B cell (primary cell): ENCODE data around the gene EXOC6B. TPM values are rescaled to one million over a fixed set of nuclear protein-coding genes. Genes with fewer than 3 reads are reported as not detected.

Experiments used
- ATAC-seq: fragments of 200-7000 bp; cut with Tn5 transposase; one replicate; pipeline ENCODE4 v1.10.0; 2021; ENCODE audit warnings: low read depth, mild to moderate bottlenecking, moderate number of reproducible peaks, moderate library complexity
- CTCF ChIA-PET: fragments of 350-600 bp; sonication (Branson Sonifier 250); formaldehyde crosslinking; loops from one replicate; lab custom pipeline; 2021; ENCODE audit warnings: antibody characterized with exemption, inconsistent platforms; lab: Charles Lee
- POLR2A ChIA-PET: fragments of 350-600 bp; sonication (Branson Sonifier 250); formaldehyde crosslinking; loops from one replicate; lab custom pipeline; 2021; ENCODE audit warnings: antibody characterized with exemption; lab: Charles Lee
- DNase-seq: peaks from one replicate; pipeline ENCODE4 v3.0.0; 2013
- H2AFZ ChIP-seq: 2 replicates; pipeline ENCODE4 v1.6.1; 2012; ENCODE audit warnings: mild to moderate bottlenecking, low read depth, low read length; ENCODE audit not compliant: insufficient read depth, poor library complexity, severe bottlenecking
- H3K27ac ChIP-seq, 2 donors: 1 replicate in 1 of 2; 2 replicates in 1 of 2; pipeline ENCODE4 v1.5.1; 2012 to 2013; ENCODE audit warnings: low read length in 2 of 2, mild to moderate bottlenecking in 2 of 2, moderate library complexity in 1 of 2
- H3K27me3 ChIP-seq, 4 experiments: fragments of 200-600 bp in 1 of 4; sonication (generic) in 1 of 4; replicated peaks in 1 of 4; 1 replicate in 2 of 4; 2 replicates in 2 of 4; pipeline versions ENCODE4 v1.6.1 to v1.7.0; 2013 to 2016; ENCODE audit warnings: low read length in 3 of 4, mild to moderate bottlenecking in 2 of 4, mixed read lengths in 1 of 4, moderate library complexity in 1 of 4; ENCODE audit not compliant: insufficient read depth in 4 of 4, control insufficient read depth in 3 of 4; ENCODE audit errors: control extremely low read depth in 1 of 4
- H3K36me3 ChIP-seq, 2 experiments: replicated peaks in 1 of 2; 1 replicate in 1 of 2; 2 replicates in 1 of 2; pipeline versions ENCODE4 v1.6.1 to v1.7.1; 2013; ENCODE audit warnings: low read length in 1 of 2; ENCODE audit not compliant: insufficient read depth in 2 of 2, control insufficient read depth in 1 of 2; ENCODE audit errors: control extremely low read depth in 1 of 2, extremely low read depth in 1 of 2
- H3K4me1 ChIP-seq, 2 donors: fragments of 200-600 bp in 1 of 2; sonication (generic) in 1 of 2; 1 replicate in 1 of 2; 2 replicates in 1 of 2; pipeline versions ENCODE4 v1.5.1 to v1.6.1; 2013 to 2017; ENCODE audit warnings: low read length in 2 of 2; ENCODE audit not compliant: control insufficient read depth in 2 of 2, insufficient read depth in 2 of 2
- H3K4me2 ChIP-seq: replicated peaks from 2 replicates; pipeline ENCODE3; 2012; ENCODE audit warnings: mild to moderate bottlenecking, low read depth, low read length; ENCODE audit not compliant: poor library complexity, severe bottlenecking
- H3K4me3 ChIP-seq, 5 experiments: fragments of 200-600 bp in 1 of 5; sonication (generic) in 1 of 5; 1 replicate in 3 of 5; 2 replicates in 2 of 5; pipeline versions ENCODE4 v1.5.1 to v1.7.0; 2011 to 2016; ENCODE audit warnings: low read length in 4 of 5, mild to moderate bottlenecking in 4 of 5, low read depth in 2 of 5, control low read depth in 1 of 5, moderate library complexity in 1 of 5; ENCODE audit not compliant: insufficient read depth in 1 of 5; ENCODE audit errors: control extremely low read depth in 1 of 5, extremely low read depth in 1 of 5
- H3K79me2 ChIP-seq: fragments of 200-600 bp; sonication (generic); one replicate; pipeline ENCODE4 v1.6.0; 2016; ENCODE audit warnings: low read length; ENCODE audit not compliant: control insufficient read depth, insufficient read depth
- H3K9ac ChIP-seq: fragments of 200-600 bp; sonication (generic); 2 replicates; pipeline ENCODE4 v1.6.1; 2017; ENCODE audit warnings: mild to moderate bottlenecking, low read length, moderate library complexity
- H3K9me3 ChIP-seq, 3 donors: one replicate each; pipeline versions ENCODE4 v1.6.1 to v1.7.1; 2013; ENCODE audit warnings: low read length in 2 of 3; ENCODE audit not compliant: control insufficient read depth in 2 of 3, insufficient read depth in 1 of 3; ENCODE audit errors: control extremely low read depth in 1 of 3
- H4K20me1 ChIP-seq: 2 replicates; pipeline ENCODE4 v1.6.0; 2012; ENCODE audit warnings: mild to moderate bottlenecking, low read length; ENCODE audit not compliant: insufficient read depth, control insufficient read depth, poor library complexity, severe bottlenecking
- H3K27ac Mint-ChIP-seq: one replicate; pipeline ENCODE4 v1.8.0; 2021; ENCODE audit warnings: mixed read lengths
- H3K27me3 Mint-ChIP-seq: one replicate; pipeline ENCODE4 v1.8.0; 2021; ENCODE audit warnings: mixed read lengths
- H3K4me1 Mint-ChIP-seq: one replicate; pipeline ENCODE4 v1.8.0; 2021; ENCODE audit warnings: mixed read lengths
- H3K4me3 Mint-ChIP-seq: one replicate; pipeline ENCODE4 v1.8.0; 2021; ENCODE audit warnings: mixed read lengths
- H3K9me3 Mint-ChIP-seq: one replicate; pipeline ENCODE4 v1.8.0; 2022; ENCODE audit warnings: mixed read lengths; ENCODE audit not compliant: insufficient read depth
- CTCF ChIP-seq: fragments of 200-600 bp; IDR thresholded peaks from one replicate; pipeline ENCODE4 v1.8.0; 2022; ENCODE audit warnings: antibody characterized with exemption, mild to moderate bottlenecking
- EZH2 ChIP-seq: IDR thresholded peaks from 2 replicates; pipeline ENCODE4 v1.6.1; 2012; ENCODE audit warnings: borderline replicate concordance, low read depth, mild to moderate bottlenecking, moderate library complexity, low read length; ENCODE audit not compliant: insufficient read depth, poor library complexity, severe bottlenecking
- WGBS: methylation state at CpG from one replicate; pipeline ENCODE4 v1.1.5; 2013; ENCODE audit warnings: missing lambda C conversion rate; ENCODE audit not compliant: insufficient coverage; 5-methylcytosine and 5-hydroxymethylcytosine counted together
- intact Hi-C: fragments of 100-400 bp; cut with micrococcal nuclease; formaldehyde crosslinking; loops from one replicate; pipeline ENCODE4 v1.10.0; 2022
- polyA plus RNA-seq: library from polyadenylated mRNA; depleted of rRNA; stranded (reverse); fragments of >200 nt; gene quantifications from 2 replicates; pipeline ENCODE4 v1.2.3, GENCODE V29; 2012
- total RNA-seq, 2 donors: library from RNA; stranded (reverse); fragments of 120-200 nt in 1 of 2; gene quantifications; 1 replicate in 1 of 2; 2 replicates in 1 of 2; pipeline versions ENCODE4 v1.2.3 to v1.2.4, GENCODE V29; 2013 to 2022

EXOC6B gene
- total and polyA plus RNA-seq, 2 donors (not counting 1 experiment from before 2014, with no cell fraction given) = 4.8 to 22.6 TPM

- POLR2A ChIA-PET = no interaction called here
- H3K4me3 Mint-ChIP-seq = no peak overlapping the region
- no peak overlapping the region for H3K27ac ChIP-seq
- H3K9me3 Mint-ChIP-seq = peaks cover 8% of the 10 kb centered on the region
- H3K9ac ChIP-seq = no peak overlapping the region
- H3K27me3 Mint-ChIP-seq = no peaks in the 10 kb centered on the region
- H3K4me1 Mint-ChIP-seq = no peaks in the 10 kb centered on the region
- H3K4me2 ChIP-seq = no peak overlapping the region
- ATAC-seq = no peak
- CTCF ChIA-PET = no interaction called here
- H3K79me2 ChIP-seq = no peaks in the 10 kb centered on the region
- intact Hi-C loops = no loop called here
- H2AFZ ChIP-seq = no peak overlapping the region
- H3K27me3 ChIP-seq = no peaks in the 10 kb centered on the region
- H3K36me3 ChIP-seq = no peaks in the 10 kb centered on the region
- H3K9me3 ChIP-seq = peaks cover 0 to 16% (median 2%) of the 10 kb centered on the region in 3 donors
- no CpG with 5 or more reads among the region's 1 CpG for WGBS
- no peak for TF ChIP-seq EZH2
- no peak overlapping the region for H3K27ac Mint-ChIP-seq
- no peaks in the 10 kb centered on the region for H3K4me1 ChIP-seq
- DNase-seq = no peak
- H3K4me3 ChIP-seq = no peak overlapping the region
- no peaks in the 10 kb centered on the region for H4K20me1 ChIP-seq
These were observed 640.6 kb downstream of the EXOC6B start for GRCh38 chr2:72185206-72185605.

DNA sequence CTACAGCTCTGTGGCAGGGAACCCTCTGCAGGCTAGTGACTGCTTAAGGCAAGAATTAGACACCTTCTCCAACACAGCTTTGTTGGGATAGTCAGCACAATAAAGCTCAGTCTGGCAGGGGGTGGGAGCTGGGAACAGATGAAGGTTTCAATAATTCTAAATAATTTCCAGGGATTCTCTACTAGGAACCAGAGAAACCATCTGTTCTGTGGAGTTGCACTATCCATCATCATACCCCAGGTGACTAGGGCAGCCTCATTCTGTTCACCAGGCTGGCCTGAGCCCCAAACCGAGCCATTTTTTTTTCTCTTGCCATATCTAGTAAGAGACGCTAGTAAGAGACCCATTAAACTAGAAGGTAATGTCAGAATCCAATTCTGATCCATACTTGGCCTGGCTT, 642.4 kb downstream of the EXOC6B start:
- Histone ChIP-seq H4K20me1 (no peaks in the 10 kb centered on the region), H3K27me3 (no peaks in the 10 kb centered on the region), H3K27ac (no peak overlapping the region), H3K9me3 (peaks cover 0 to 16% (median 2%) of the 10 kb centered on the region in 3 donors), H3K4me2 (no peak overlapping the region), H2AFZ (no peak overlapping the region), H3K9ac (no peak overlapping the region), H3K79me2 (no peaks in the 10 kb centered on the region), H3K4me3 (no peak overlapping the region), H3K36me3 (no peaks in the 10 kb centered on the region), H3K4me1 (no peaks in the 10 kb centered on the region)
- ATAC-seq (no peak), DNase-seq (no peak)
- TF ChIP-seq CTCF = no peak
- TF ChIP-seq EZH2 = no peak
- ChIA-PET POLR2A (no interaction called here), CTCF (no interaction called here)
- intact Hi-C loops = no loop called here
- H3K27me3 Mint-ChIP-seq = no peaks in the 10 kb centered on the region
- H3K4me3 Mint-ChIP-seq = no peak overlapping the region
- WGBS = no CpG with 5 or more reads among the region's 2 CpGs
- no peak overlapping the region for H3K27ac Mint-ChIP-seq
- H3K9me3 Mint-ChIP-seq = peaks cover 8% of the 10 kb centered on the region
- H3K4me1 Mint-ChIP-seq = no peaks in the 10 kb centered on the region
